ENCODE results near the gene LZTS3.

GRCh38 chr20:3172126-3172932, 1.0 kb downstream of the LZTS3 start:
- TF ChIP-seq CTCF (conservative IDR thresholded peaks at IDR 0.05; ENCODE audit: low read depth, low read length), result no peak
- TF ChIP-seq EZH2phosphoT487 (IDR thresholded peaks at IDR 0.05; ENCODE audit: borderline replicate concordance, low read length), result no peak
- TF ChIP-seq EZH2 (IDR thresholded peaks at IDR 0.05; ENCODE audit: low read length, unreplicated experiment), result no peak
